Colonic mucosa (tissue), 4 donors: ENCODE data around the gene OR51Q1. TPM values are rescaled to one million over a fixed set of nuclear protein-coding genes. Genes with fewer than 3 reads are reported as not detected.

Experiments used
- DNase-seq: peaks from one replicate; pipeline ENCODE4 v3.0.0-alpha.2; 2020
- H3K27ac ChIP-seq: fragments of 200-600 bp; one replicate; pipeline ENCODE4 v1.8.0; 2021
- H3K27me3 ChIP-seq: fragments of 200-600 bp; one replicate; pipeline ENCODE4 v1.8.0; 2021
- H3K36me3 ChIP-seq: fragments of 200-600 bp; one replicate; pipeline ENCODE4 v1.8.0; 2021
- H3K4me1 ChIP-seq: fragments of 200-600 bp; one replicate; pipeline ENCODE4 v1.8.0; 2021; ENCODE audit warnings: mild to moderate bottlenecking
- H3K4me3 ChIP-seq: fragments of 200-600 bp; one replicate; pipeline ENCODE4 v1.8.0; 2021
- H3K9ac ChIP-seq, 2 donors: one replicate each; pipeline ENCODE4 v1.7.0; 2013; ENCODE audit warnings: control low read depth in 2 of 2, low read depth in 2 of 2, low read length in 2 of 2
- H3K9me3 ChIP-seq: fragments of 200-600 bp; one replicate; pipeline ENCODE4 v1.8.0; 2021
- CTCF ChIP-seq: fragments of 200-600 bp; IDR thresholded peaks from one replicate; pipeline ENCODE4 v1.8.0; 2022; ENCODE audit warnings: antibody characterized with exemption, mild to moderate bottlenecking
- intact Hi-C: fragments of 100-400 bp; cut with DNase I; formaldehyde crosslinking; loops from one replicate; pipeline ENCODE4 v1.14.1; 2022
- total RNA-seq, 2 donors: library from RNA; stranded (reverse); fragmentation: NEBNext Ultra II Directional in 1 of 2; extraction: Animal tissue kit (Norgen Biotek cat#: 25700) in 1 of 2; gene quantifications; one replicate each; pipeline ENCODE4 v1.2.1, GENCODE V29; 2021
- donor health status: healthy.
- donor health status: DM: no; HTN: no; CAD: no.
- donor health status: DM: no; HTN: no; CAD: no.

The OR51Q1 gene
- total RNA-seq, 2 donors from 2014 or later = not detected

- no peak for TF ChIP-seq CTCF
- Histone ChIP-seq H3K9me3 (no peaks in the 10 kb centered on the region), H3K36me3 (no peaks in the 10 kb centered on the region), H3K27me3 (no peaks in the 10 kb centered on the region), H3K9ac (no peak overlapping the region), H3K4me1 (no peaks in the 10 kb centered on the region), H3K4me3 (no peak overlapping the region), H3K27ac (no peak overlapping the region)
- no peak for DNase-seq
- intact Hi-C loops = no loop called here
Measured at GRCh38 chr11:5467527-5467926, 45.6 kb downstream of the OR51Q1 start.

Other genes starting within 250 kb of the OR51Q1 start
- gene OR51V1, start 221.4 kb upstream of the OR51Q1 start, total RNA-seq = not detected
- gene HBB, start 195.0 kb upstream of the OR51Q1 start, total RNA-seq = 100 to 1,000 TPM in 1 of 2 donors, 1 to 10 TPM in 1; 3.0 to 113 TPM
- gene HBD, start 187.6 kb upstream of the OR51Q1 start, total RNA-seq = not detected
- 1 to 10 TPM in 1 of 2 donors, not detected in 1; 5.7 TPM for gene HBG1, start 172.3 kb upstream of the OR51Q1 start, total RNA-seq
- gene HBG2, start 167.3 kb upstream of the OR51Q1 start, total RNA-seq = 10 to 100 TPM in 1 of 2 donors, not detected in 1; 14.9 TPM
- 1 to 10 TPM in 1 of 2 donors, not detected in 1; 4.0 TPM for gene HBE1, start 152.2 kb upstream of the OR51Q1 start, total RNA-seq
- not detected for gene OR51B4, start 120.2 kb upstream of the OR51Q1 start, total RNA-seq
- gene OR51B2, start 97.8 kb upstream of the OR51Q1 start, total RNA-seq = not detected
- not detected for gene OR51B5, start 78.6 kb upstream of the OR51Q1 start, total RNA-seq
- gene OR51B6, start 70.6 kb upstream of the OR51Q1 start, total RNA-seq = not detected
- not detected for gene OR51M1, start 38.3 kb upstream of the OR51Q1 start, total RNA-seq
- gene OR51I1, start 19.4 kb downstream of the OR51Q1 start, total RNA-seq = not detected
- not detected for gene OR51I2, start 27.2 kb downstream of the OR51Q1 start, total RNA-seq
- gene OR52D1, start 66.6 kb downstream of the OR51Q1 start, total RNA-seq = not detected
- gene UBQLN3, start 87.8 kb downstream of the OR51Q1 start, total RNA-seq = not detected
- under 1 TPM in 1 of 2 donors, not detected in 1; 0.22 TPM for gene UBQLNL, start 94.6 kb downstream of the OR51Q1 start, total RNA-seq
- not detected for gene OR52H1, start 126.4 kb downstream of the OR51Q1 start, total RNA-seq
- gene OR52B6, start 158.8 kb downstream of the OR51Q1 start, total RNA-seq = not detected
- under 1 TPM; 0.35 to 0.82 TPM for gene TRIM6, start 174.5 kb downstream of the OR51Q1 start, total RNA-seq
- 1 to 10 TPM; 6.2 to 7.8 TPM for gene TRIM34, start 202.9 kb downstream of the OR51Q1 start, total RNA-seq